Stimulated activated CD8-positive, alpha-beta memory T cell treated with anti-CD3 and anti-CD28 coated beads, Interleukin-12 subunit alpha, Interleukin-12 subunit beta, amount 100 ng/mL, for 4 hours (primary cell): Measurements from ENCODE around the gene LRRIQ3.

Source experiments
- DNase-seq: peaks from one replicate; pipeline ENCODE4 v3.0.0-alpha.2; 2020; ENCODE audit warnings: low read depth

LRRIQ3 gene

DNA sequence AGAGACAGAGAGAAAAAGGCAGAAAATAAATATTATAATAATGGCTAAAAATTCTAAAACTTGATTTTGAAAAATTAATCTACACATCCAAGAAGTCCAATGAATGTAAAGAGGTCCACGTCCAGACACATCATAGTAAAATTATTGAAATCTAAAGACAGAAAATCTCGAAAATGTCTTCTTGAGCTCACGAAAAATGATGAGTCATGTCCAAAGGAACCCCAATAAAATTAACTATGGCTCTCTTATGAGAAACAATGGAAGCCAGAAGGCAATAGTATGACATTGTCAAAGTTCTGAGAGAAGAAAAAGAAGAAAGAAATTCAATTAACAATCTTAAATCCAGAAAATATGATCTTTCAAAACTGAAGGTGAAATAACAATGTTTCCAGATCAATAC lies 84.6 kb downstream of the LRRIQ3 start:
- DNase-seq = no peak

DNA sequence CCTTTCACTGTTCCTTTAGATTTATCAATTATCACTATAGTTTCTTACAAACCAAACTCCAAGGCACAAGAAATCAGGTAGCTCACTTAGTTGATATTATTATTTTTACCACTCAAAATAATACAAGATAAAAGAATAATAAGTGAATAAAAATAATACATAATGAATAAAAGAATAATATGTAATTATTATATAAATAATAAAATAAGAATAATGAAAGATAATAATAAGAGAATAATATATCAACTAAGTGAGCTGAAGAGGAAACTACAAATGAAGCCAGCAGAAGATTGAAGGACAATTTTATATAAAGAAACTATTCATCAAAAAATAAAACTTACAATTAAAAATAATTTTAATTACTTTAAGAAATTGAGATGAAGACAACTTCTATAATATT lies 90.6 kb downstream of the LRRIQ3 start:
- no peak for DNase-seq

DNA sequence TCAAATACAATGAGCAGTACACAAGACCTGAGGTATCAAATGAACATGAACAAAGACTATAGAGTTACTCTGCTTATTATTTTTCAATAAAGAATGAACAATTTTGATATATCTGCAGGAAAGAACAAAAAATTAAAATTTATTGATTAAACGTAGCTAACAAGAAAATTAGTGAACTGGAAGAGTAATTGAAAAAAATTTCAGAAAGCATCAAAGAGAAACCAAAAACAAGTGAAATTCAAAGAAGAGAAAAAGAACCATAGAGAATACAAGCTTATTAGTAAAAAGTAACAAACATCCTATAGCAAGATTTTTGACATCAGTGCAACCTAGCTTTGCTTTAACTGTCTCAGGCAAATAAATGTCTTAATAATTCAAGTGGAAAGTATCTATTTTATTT lies 106.6 kb downstream of the LRRIQ3 start:
- no peak for DNase-seq

DNA sequence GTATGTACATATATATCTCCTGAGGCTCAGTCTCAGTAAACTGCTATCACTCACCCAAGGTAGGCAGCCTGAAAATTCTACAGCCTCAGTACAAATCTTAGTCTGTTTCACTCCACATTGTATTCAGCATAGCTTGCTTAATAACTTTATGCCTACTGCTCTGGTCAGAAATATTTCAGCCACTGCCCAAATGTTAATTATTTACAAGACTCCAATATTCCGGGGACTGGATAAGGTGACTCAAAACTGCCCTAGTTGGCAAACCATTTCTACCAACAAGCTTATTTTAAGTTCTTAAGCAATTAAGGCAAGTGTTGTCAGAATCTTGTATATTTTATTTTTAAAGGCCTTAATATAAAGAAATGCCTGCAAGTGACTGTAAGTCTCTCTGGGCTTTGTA lies 114.8 kb downstream of the LRRIQ3 start:
- no peak for DNase-seq

DNA sequence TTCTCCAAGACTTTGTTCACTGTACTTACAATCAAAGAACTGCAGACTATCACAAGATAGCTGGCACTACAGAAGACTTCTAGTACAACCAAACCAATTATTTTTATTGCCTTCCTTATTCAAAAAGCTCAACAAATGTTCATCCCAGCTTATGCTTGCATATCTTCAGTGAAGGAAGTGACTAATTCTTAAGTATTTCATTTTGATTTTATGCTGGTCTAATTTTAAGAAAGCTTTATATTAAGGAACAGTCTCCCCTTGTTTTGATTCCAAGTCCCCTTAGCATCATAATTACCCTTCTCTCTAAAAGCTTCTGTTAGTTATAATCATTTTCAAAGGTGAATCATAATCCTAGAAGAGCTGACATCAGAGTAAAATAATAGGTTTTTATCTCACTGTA lies 132.9 kb downstream of the LRRIQ3 start:
- DNase-seq = no peak

DNA sequence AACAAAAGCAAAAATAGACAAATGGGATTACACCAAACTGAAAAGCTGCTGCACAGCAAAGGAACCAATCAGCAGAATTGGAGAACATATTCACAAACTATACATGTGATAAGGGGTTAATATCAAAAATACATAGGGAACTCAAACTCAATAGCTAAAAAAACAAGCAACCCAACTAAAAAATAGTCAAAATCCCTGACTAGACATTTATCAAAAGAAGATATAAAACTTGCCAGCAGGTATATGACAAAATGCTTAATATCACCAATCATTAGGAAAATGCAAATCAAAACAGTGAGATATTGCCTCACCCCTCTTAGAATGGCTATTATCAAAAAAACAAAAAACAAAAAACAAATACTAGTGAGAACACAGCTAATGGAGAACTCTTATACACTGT lies 140.3 kb downstream of the LRRIQ3 start:
- no peak for DNase-seq

DNA sequence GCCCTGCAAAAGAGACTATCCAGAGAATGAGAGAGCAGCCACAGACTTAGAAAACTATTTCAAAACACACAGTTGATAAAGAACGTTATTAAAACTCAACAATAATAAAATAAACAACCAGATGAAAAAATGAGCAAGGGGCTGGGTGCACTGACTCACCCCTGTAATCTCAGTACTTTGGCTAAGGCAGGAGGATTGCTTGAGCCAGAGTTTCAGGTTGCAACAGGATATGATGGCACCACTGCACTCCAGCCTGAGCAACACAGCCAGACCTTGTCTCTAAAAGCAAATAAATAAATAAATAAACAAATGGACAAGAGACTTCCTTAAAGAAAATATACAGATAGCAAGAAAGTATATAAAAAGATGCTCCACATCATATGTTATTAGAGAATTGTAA lies 144.6 kb downstream of the LRRIQ3 start:
- no peak for DNase-seq

DNA sequence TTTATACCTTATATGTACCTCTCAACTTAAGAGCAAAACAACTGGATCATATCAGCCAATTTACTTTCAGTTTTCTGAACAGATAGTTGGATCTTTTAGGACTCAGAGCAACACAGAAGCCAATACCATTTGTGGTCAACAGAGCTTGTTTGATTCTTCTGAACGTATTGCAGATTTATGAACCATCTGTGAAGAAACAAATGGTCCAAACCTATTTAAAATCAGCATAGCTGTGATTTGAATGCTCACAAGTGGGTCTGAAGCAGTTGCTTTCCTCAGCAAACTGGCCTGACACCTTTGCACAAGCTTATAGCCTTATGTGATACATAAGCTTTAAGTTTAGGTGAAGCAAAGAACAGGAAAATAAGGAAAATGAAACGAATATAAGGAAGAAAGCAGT lies 147.6 kb downstream of the LRRIQ3 start:
- DNase-seq = no peak

DNA sequence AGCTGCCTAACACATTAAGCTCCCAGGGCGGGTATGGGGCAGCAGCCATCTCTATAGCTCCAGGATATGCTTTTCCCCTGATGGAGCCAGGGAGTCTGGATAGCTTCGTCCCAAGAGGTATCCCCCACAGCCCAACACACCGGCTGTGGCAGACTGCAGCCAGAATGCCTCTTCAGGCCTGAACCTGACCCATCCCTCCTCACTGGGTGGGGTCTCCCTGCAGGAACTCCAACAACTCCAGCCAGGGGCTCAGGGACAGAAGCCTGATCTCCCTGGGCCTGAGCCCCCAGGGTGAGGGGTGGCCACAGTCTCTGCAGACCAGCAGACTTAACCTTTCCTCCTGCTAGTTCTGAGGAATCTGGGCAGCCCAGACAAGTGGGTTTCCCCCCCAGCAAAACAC lies 159.9 kb downstream of the LRRIQ3 start:
- no peak for DNase-seq

DNA sequence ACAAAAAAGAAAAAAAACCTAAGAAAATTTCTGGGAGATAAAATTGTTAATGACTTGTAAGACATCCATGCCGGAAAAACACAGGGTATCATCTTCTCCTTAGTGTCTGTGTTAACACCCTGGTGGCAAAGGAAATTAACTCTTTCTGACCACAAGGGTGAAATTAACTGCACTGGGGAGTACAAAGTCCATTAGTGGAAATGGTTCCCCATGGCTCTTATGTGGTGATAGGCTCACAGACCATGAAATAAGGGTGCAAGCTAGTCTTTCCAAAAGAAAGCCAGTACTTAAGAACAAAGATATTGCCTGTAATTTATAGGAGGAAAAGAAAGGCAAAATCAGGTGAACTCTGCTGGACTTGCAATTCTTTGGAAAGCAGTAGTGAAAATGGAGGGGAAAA lies 185.4 kb downstream of the LRRIQ3 start:
- DNase-seq = no peak

DNA sequence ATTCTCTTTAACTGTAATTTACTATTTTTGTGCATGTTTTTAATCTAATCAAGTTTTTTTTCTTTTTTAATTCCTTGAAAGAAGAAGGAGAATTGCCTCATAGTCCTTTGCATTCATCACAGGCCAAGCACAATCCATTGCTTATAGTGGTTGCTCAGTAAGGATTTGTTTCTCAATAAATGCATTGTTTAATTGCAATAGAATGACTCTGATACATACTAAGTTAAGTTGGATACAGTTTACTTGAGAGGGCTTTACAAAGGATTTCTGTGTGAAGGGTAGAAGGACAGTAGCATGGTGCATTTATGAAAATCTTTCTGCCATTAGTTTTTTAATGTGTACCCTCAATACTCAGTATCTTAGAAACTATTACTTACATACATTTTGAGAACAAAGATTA lies 186.2 kb downstream of the LRRIQ3 start:
- DNase-seq = no peak

DNA sequence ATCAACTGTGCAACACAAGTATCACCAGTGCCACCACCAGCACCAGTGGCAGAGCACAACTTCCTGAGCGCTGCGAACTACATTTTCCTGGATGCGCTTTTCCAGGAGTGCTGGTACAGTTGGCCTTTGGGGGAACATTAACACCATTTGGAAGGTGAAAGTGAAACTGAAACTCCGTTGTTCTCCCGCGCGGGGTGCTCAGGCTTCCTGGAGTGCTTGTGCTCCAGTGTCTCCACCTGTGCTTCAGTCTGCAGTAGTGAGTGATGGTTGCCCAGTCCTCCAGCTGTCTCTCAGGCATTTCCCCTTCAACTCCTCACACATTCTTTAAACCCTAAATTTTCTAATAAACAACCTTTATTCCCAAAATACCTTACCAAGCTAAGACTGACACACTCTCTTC lies 187.8 kb downstream of the LRRIQ3 start:
- no peak for DNase-seq

DNA sequence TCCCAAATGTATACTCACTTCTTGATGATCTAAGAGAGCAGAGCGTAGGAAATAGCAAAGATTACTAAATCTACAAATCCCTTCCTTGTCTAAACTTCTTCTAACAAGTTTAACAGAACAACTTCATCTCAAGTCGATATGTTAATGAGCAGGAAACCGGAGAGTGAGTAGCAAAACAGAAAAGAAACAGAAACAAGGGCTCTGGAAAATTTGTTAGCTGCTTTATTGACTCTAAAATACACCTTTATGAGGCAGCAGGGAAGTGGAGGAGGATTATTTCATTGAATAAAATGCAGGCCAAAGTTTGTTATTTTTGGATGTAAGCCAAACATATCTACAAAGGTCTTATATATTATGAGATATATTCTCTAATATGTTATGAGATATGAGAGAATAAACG lies 192.4 kb downstream of the LRRIQ3 start:
- DNase-seq = no peak

DNA sequence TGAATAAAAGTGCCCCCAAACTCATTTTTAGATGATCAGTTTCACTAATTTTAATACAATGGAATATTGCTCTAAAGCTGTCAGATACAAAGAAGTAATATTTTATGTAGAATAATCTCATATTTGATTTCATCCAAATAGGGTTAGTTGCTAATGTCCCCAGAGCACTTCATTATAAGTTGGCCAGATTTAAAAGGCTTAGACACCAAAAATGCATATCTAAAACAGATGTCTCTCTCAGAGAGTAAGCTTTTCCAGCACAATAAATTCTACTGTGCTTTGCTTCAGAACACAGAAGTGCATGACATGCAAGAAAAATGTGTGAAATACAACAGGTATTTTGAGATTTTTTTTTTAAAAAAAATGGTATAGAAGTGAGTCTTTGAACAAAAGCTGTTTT lies 194.2 kb downstream of the LRRIQ3 start:
- no peak for DNase-seq

DNA sequence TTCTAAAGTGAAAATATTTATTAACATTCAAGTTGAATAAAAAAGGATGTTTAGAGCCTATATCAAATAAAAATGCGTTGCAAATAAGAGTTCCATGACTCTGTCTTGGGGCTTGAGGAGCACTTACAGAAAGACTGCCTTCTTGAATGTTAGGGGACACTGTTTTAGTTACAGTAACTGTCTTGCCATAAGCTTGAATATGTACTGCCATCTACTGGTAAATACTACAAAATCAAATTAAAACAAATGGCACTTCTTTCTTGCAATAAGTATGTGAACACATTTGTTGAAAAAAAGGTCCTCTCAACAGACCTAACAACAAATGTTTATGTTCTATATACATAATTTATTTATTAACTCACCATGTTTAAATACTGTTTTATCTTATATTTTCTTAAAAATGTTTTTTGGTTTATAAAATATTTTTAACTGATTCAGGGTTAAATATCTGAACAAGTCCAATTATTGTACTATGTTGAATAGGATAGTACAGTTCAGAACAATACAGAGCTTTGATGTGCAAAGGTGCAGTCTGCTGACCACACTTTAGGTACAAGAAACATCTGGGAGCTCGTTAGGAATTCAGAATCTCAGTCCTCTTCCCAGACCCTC lies 199.5 kb downstream of the LRRIQ3 start:
- DNase-seq = no peak

DNA sequence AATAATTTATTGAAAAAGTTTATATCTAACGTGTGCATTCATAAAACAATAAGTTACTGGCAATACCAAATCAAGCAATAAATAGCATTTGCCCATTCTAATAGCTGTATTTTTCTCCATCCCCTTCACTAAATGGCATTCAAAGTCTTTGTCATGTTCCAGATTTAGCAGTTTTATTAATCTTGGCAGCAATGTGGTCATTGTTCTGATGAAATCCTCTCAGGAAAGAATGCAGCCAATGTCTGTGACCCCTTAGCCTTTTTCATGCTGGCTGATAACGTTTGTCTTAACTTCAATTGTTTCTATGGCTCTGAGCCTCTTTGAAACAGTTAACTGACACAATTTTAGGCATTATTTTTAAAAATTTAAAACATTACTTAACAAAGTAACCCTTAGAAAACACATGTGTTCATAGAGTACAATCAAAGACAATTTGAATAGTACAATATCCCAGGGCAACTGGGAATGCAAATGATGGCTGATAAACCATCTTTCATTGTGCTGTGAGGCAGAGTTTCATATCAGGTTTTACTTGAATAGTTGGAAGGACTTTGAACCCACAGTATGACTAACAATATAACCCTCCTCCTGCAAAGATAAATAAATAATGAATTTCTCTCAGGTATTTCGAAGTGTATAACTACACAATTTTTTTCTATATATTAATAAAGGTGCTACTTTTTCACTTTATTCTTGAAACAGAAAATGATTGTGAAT lies 217.5 kb downstream of the LRRIQ3 start:
- no peak for DNase-seq

DNA sequence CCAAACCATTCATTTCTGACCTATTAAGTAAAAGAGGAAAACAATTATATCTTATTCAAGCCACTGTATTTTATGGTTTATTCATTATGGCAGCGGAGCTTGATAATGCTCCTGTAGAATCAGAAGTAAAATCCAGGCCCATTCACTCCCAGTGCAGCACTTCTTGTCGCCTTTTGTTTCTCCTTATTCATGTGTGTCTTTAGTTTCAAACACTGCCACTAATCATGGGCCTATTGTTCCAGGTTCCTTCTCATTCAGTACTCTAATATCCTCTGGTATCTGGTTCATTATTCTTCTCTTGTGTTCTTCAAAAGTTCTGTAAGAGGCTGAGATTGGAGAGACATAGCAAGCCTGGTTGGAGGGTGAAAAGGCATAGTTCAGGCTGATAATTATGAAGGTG lies 218.3 kb downstream of the LRRIQ3 start:
- DNase-seq = no peak

DNA sequence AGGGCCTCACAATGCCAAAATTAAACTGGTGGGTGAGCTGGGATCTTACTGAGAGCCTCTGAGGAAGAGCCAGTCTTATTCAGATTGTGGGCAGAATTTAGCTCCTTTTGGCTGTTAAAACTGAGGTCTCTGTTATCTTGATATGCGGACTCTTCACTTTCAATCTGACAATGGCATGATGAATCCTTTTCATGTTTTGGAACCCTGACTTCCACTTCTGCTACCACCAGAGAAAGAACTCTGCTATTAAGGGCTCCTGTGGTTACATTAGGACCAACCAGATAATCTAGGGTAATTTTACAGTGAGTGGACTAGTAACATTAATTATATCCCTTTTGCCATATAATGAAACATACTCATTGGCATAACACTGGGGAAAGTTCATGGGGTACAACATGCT lies 219.0 kb downstream of the LRRIQ3 start:
- no peak for DNase-seq
